ENCODE data around the gene YIF1A. TPM values are rescaled to one million over a fixed set of nuclear protein-coding genes. Genes with fewer than 3 reads are reported as not detected.

The YIF1A gene
- total RNA-seq, 1 donor from 2014 or later, result 146 TPM

DNA sequence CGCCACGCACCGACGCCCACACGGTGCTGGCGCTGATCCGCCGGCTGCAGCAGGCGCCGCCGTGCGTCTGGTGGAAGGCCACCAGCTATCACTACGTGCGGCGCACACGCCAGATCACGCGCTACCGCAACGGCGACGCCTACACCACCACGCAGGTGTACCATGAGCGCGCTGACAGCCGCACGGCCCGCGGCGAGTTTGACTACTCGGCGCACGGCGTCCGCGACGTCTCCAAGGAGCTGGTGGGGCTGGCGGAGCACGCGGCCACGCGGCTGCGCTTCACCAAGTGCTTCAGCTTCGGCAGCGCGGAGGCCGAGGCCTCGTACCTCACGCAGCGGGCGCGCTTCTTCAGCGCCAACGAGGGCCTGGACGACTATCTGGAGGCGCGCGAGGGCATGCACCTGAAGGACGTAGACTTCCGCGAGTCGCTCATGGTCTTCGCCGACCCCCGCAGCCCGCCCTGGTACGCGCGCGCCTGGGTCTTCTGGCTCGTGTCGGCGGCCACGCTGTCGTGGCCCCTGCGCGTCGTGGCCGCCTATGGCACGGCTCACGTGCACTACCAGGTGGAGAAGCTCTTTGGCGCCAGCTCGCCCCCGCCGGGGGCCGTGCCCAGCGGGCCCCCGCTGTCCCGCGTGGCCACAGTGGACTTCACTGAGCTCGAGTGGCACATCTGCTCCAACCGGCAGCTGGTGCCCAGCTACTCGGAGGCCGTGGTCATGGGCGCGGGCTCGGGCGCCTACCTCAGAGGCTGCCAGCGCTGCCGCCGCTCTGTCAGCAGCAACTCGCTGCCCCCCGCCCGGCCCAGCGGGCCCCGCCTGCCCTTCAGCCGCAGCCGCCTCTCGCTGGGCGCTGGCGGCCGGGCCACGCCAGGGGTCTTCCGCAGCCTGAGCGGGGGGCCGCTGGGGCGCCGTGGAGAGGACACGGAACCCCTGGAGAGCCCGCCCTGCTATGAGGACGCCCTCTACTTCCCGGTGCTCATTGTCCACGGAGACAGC lies 6.0 kb upstream of the YIF1A start:
- peaks cover 12% of the 10 kb centered on the region for H3K4me1 Mint-ChIP-seq (ENCODE audit: unreplicated experiment)
- no peak for DNase-seq (ENCODE audit: extremely low spot score, unreplicated experiment)
- H3K27me3 Mint-ChIP-seq (ENCODE audit: unreplicated experiment), result peaks cover 19% of the 10 kb centered on the region
- no peak overlapping the region for H3K27ac Mint-ChIP-seq (ENCODE audit: unreplicated experiment)
- no peaks in the 10 kb centered on the region for H3K9me3 Mint-ChIP-seq (ENCODE audit: unreplicated experiment)
- no peak overlapping the region for H3K4me3 Mint-ChIP-seq (ENCODE audit: unreplicated experiment)
- H3K36me3 Mint-ChIP-seq (ENCODE audit: unreplicated experiment), result no peaks in the 10 kb centered on the region
- TF ChIP-seq, protein P1, sequence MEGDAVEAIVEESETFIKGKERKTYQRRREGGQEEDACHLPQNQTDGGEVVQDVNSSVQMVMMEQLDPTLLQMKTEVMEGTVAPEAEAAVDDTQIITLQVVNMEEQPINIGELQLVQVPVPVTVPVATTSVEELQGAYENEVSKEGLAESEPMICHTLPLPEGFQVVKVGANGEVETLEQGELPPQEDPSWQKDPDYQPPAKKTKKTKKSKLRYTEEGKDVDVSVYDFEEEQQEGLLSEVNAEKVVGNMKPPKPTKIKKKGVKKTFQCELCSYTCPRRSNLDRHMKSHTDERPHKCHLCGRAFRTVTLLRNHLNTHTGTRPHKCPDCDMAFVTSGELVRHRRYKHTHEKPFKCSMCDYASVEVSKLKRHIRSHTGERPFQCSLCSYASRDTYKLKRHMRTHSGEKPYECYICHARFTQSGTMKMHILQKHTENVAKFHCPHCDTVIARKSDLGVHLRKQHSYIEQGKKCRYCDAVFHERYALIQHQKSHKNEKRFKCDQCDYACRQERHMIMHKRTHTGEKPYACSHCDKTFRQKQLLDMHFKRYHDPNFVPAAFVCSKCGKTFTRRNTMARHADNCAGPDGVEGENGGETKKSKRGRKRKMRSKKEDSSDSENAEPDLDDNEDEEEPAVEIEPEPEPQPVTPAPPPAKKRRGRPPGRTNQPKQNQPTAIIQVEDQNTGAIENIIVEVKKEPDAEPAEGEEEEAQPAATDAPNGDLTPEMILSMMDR (IDR thresholded peaks at IDR 0.05), result no peak

DNA sequence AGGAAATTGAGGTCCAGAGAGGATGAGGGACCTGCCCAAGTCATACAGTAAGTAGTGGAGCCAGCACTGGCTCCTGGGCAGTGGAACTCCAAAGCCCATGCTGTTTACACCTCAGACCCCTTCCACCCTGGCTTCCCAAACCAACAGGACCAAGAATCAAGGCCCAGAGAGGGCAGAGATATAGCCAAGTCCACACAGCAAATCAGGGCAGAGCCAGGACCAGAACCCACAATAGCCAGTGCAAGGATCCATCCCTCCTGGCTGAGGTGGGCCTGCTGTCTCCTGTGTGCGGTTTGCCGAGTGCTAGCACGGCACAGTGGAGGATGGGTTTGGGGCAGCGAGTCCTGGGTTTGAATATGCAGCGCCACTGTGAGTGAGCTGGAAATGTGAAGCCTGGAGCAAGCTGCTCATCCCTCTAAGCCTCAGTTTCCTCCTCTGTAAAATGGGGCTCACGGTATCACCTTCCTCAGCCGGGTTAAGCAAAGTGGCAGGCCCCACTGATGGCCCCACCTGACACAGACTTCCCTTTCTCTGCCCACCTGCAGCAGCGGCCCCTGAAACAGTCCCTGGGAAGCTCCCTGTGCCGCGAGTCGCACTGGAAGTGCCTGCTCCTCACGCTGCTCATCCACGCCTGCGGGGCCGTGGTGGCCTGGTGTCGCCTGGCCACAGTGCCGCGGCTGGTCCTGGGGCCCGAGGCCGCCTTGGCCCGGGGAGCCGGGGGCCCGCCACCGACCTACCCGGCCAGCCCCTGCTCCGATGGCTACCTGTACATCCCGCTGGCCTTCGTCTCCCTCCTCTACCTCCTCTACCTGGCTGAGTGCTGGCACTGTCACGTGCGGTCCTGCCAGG lies 5.1 kb upstream of the YIF1A start:
- Mint-ChIP-seq H3K36me3 (ENCODE audit: unreplicated experiment) (no peaks in the 10 kb centered on the region), H3K4me3 (ENCODE audit: unreplicated experiment) (no peak overlapping the region), H3K4me1 (ENCODE audit: unreplicated experiment) (peaks cover 18% of the 10 kb centered on the region), H3K27me3 (ENCODE audit: unreplicated experiment) (peaks cover 19% of the 10 kb centered on the region), H3K27ac (ENCODE audit: unreplicated experiment) (no peak overlapping the region), H3K9me3 (ENCODE audit: unreplicated experiment) (no peaks in the 10 kb centered on the region)
- TF ChIP-seq, protein P1 (IDR thresholded peaks at IDR 0.05), result no peak
- no peak for DNase-seq (ENCODE audit: extremely low spot score, unreplicated experiment)

DNA sequence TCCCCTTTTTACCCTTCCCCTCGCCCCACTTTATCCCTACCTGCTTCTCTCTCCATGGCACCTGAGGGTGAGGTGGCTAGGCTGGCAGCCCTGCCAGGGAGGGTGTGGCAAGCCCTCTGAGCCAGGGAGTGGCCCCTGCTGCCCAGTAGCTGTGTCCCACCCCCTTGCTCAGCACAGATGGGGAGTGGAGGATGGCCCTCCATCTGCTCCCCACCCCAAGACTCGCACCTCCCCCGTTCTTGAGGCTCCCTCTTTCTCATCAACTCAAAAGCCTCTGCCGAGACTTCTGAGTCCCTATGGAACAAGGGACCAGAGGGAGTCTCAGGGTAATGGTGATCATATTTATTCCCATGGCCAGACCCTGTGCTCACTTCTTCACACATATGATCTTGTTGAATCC lies 4.4 kb upstream of the YIF1A start:
- Mint-ChIP-seq H3K36me3 (ENCODE audit: unreplicated experiment) (no peaks in the 10 kb centered on the region), H3K4me1 (ENCODE audit: unreplicated experiment) (peaks cover 20% of the 10 kb centered on the region), H3K27ac (ENCODE audit: unreplicated experiment) (no peak overlapping the region), H3K27me3 (ENCODE audit: unreplicated experiment) (peaks cover 19% of the 10 kb centered on the region), H3K4me3 (ENCODE audit: unreplicated experiment) (no peak overlapping the region), H3K9me3 (ENCODE audit: unreplicated experiment) (no peaks in the 10 kb centered on the region)
- no peak for DNase-seq (ENCODE audit: extremely low spot score, unreplicated experiment)
- TF ChIP-seq, protein P1 (IDR thresholded peaks at IDR 0.05), result no peak

DNA sequence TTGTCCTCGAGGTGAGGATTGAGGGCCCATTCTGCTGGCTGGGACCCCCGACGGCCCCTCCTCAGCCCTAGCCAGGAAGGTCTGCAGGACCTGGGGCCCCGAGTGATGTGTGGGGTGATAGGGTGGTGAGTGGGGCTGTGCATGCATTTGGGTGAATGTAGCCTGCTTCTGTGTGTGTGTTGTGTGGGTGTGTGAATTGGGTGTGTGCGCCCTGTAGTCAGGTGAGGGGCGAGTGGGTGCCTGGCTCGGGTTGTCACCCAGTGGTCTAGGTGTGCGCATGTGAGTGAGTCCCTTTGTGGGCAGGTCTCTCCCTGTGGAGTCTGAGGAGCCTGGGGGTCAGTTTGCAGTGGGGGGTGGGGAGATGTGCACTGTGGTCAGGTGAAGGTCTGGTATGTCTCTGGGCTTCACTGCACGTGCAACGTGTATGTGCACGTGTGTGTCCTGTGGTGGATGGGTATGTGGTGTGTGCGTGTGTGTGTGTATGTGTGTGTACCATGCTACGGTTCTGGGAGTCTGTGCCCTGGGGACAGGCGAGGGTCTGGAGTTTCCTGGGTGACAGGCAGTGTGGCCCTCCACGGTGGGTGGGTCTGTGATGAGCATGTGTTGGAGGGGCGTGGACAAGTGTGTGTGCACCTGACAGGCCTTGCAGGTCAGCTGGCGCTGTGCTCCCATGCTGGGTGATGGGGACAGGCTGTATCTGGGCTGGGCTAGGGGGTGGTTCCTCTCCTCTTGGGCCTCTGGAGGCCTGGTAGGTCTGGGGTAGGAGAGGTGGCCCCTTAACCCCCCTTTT lies 3.8 kb upstream of the YIF1A start:
- peak overlapping the region; percentile 48 for H3K4me3 Mint-ChIP-seq (ENCODE audit: unreplicated experiment)
- TF ChIP-seq, protein P1 (IDR thresholded peaks at IDR 0.05), result no peak

More for the DNA sequence above, 3.8 kb upstream of the YIF1A start:
- Mint-ChIP-seq H3K27me3 (ENCODE audit: unreplicated experiment) (peaks cover 19% of the 10 kb centered on the region), H3K4me1 (ENCODE audit: unreplicated experiment) (peaks cover 24% of the 10 kb centered on the region), H3K36me3 (ENCODE audit: unreplicated experiment) (no peaks in the 10 kb centered on the region), H3K9me3 (ENCODE audit: unreplicated experiment) (no peaks in the 10 kb centered on the region), H3K27ac (ENCODE audit: unreplicated experiment) (no peak overlapping the region)
- no peak for DNase-seq (ENCODE audit: extremely low spot score, unreplicated experiment)
